H1 (cell line): ENCODE measurements around the gene COL4A2. TPM values are rescaled to one million over a fixed set of nuclear protein-coding genes. Genes with fewer than 3 reads are reported as not detected.

Source experiments
- CTCF ChIA-PET: fragments of 300-600 bp; sonication (Branson Sonifier 250); formaldehyde crosslinking; loops from one replicate; lab custom pipeline; 2021; ENCODE audit not compliant: partially characterized antibody; lab: Charles Lee
- POLR2A ChIA-PET: fragments of 300-600 bp; sonication (Branson Sonifier 250); formaldehyde crosslinking; loops from one replicate; lab custom pipeline; 2021; ENCODE audit warnings: inconsistent platforms; ENCODE audit not compliant: partially characterized antibody; lab: Charles Lee
- DNase-seq, 2 experiments: peaks; one replicate each; pipeline versions ENCODE4 v3.0.0 to v3.0.0-alpha.2; 2010 to 2022; ENCODE audit warnings: low spot score in 2 of 2, low read depth in 1 of 2, mixed read lengths in 1 of 2
- FAIRE-seq: peaks from 2 replicates; lab custom pipeline; 2011; peaks lifted over from hg19 to GRCh38; lab: Jason Lieb, UNC
- H2AFZ ChIP-seq: 2 replicates; pipeline ENCODE4 v1.8.1; 2012; ENCODE audit warnings: low read length, inconsistent platforms
- H2AK5ac ChIP-seq: 2 replicates; pipeline ENCODE4 v1.6.1; 2013; ENCODE audit warnings: low read depth, low read length
- H2BK120ac ChIP-seq: replicated peaks from 2 replicates; pipeline ENCODE3; 2013; ENCODE audit warnings: low read depth, low read length, inconsistent platforms
- H2BK12ac ChIP-seq: 2 replicates; pipeline ENCODE4 v1.6.1; 2013; ENCODE audit warnings: low read depth, low read length
- H2BK15ac ChIP-seq: 2 replicates; pipeline ENCODE4 v1.6.1; 2013; ENCODE audit warnings: low read length
- H2BK20ac ChIP-seq: 2 replicates; pipeline ENCODE4 v1.6.1; 2013; ENCODE audit warnings: low read length
- H2BK5ac ChIP-seq: 2 replicates; pipeline ENCODE4 v1.6.1; 2013; ENCODE audit warnings: low read depth, low read length
- H3K14ac ChIP-seq: 2 replicates; pipeline ENCODE4 v1.6.1; 2013; ENCODE audit warnings: inconsistent platforms; ENCODE audit not compliant: insufficient read length
- H3K18ac ChIP-seq: 2 replicates; pipeline ENCODE4 v1.6.1; 2013; ENCODE audit warnings: low read length; ENCODE audit errors: extremely low read depth
- H3K23ac ChIP-seq: 2 replicates; pipeline ENCODE4 v1.6.1; 2013; ENCODE audit warnings: inconsistent platforms; ENCODE audit not compliant: insufficient read length
- H3K23me2 ChIP-seq: 2 replicates; pipeline ENCODE4 v1.6.1; 2013; ENCODE audit warnings: low read depth, low read length
- H3K27ac ChIP-seq: 2 replicates; pipeline ENCODE4 v1.6.1; 2011; ENCODE audit warnings: low read depth, low read length, inconsistent platforms
- H3K27me3 ChIP-seq, 4 experiments: replicated peaks in 1 of 4; 1 replicate in 1 of 4; 2 replicates in 3 of 4; pipeline versions ENCODE4 v1.6.1 to v1.8.1; 2011 to 2013; ENCODE audit warnings: low read length in 3 of 4, mild to moderate bottlenecking in 3 of 4, inconsistent platforms in 2 of 4, mixed read lengths in 2 of 4, moderate library complexity in 1 of 4; ENCODE audit not compliant: control insufficient read depth in 3 of 4, insufficient read depth in 3 of 4; ENCODE audit errors: extremely low read depth in 1 of 4
- H3K36me3 ChIP-seq, 4 experiments: 2 replicates each; pipeline versions ENCODE4 v1.6.1 to v1.8.1; 2011 to 2013; ENCODE audit warnings: mild to moderate bottlenecking in 4 of 4, low read length in 3 of 4, moderate library complexity in 2 of 4, control low read depth in 1 of 4, inconsistent platforms in 1 of 4; ENCODE audit not compliant: insufficient read depth in 4 of 4, control insufficient read depth in 2 of 4
- H3K4ac ChIP-seq: replicated peaks from 2 replicates; pipeline ENCODE3; 2013; ENCODE audit warnings: low read length, low read depth, mixed read lengths, inconsistent platforms; ENCODE audit not compliant: insufficient read length
- H3K4me1 ChIP-seq, 4 experiments: replicated peaks in 1 of 4; 1 replicate in 1 of 4; 2 replicates in 3 of 4; pipeline versions ENCODE4 v1.6.1 to v1.8.1; 2011 to 2013; ENCODE audit warnings: low read length in 3 of 4, inconsistent platforms in 2 of 4, mixed read lengths in 1 of 4; ENCODE audit not compliant: insufficient read depth in 4 of 4, control insufficient read depth in 3 of 4
- H3K4me2 ChIP-seq, 2 experiments: 2 replicates each; pipeline versions ENCODE4 v1.6.1 to v1.8.1; 2011 to 2013; ENCODE audit warnings: low read depth in 2 of 2, low read length in 2 of 2, control low read depth in 1 of 2, inconsistent platforms in 1 of 2, mild to moderate bottlenecking in 1 of 2; ENCODE audit not compliant: insufficient read depth in 1 of 2
- H3K4me3 ChIP-seq, 4 experiments: fragments of 200-600, 300-600 bp in 1 of 4; sonication (generic), shearing (Covaris generic), sonication (Bioruptor Twin) in 1 of 4; 2 replicates each; pipeline versions ENCODE4 v1.5.1 to v1.8.1; 2011 to 2016; ENCODE audit warnings: low read length in 4 of 4, low read depth in 3 of 4, control low read depth in 2 of 4, inconsistent platforms in 2 of 4, mild to moderate bottlenecking in 2 of 4, mixed read lengths in 1 of 4, moderate library complexity in 1 of 4; ENCODE audit not compliant: insufficient read depth in 2 of 4; ENCODE audit errors: extremely low read depth in 1 of 4
- H3K56ac ChIP-seq: replicated peaks from 2 replicates; pipeline ENCODE3; 2013; ENCODE audit warnings: low read depth, mild to moderate bottlenecking, mixed read lengths, low read length, inconsistent platforms; ENCODE audit not compliant: insufficient read length
- H3K79me1 ChIP-seq: 2 replicates; pipeline ENCODE4 v1.6.1; 2013; ENCODE audit warnings: low read depth, low read length, control low read depth
- H3K79me2 ChIP-seq, 2 experiments: 2 replicates each; pipeline versions ENCODE4 v1.6.1 to v1.8.1; 2012 to 2013; ENCODE audit warnings: low read length in 2 of 2, mild to moderate bottlenecking in 2 of 2, inconsistent platforms in 1 of 2; ENCODE audit not compliant: insufficient read depth in 2 of 2, control insufficient read depth in 1 of 2
- H3K9ac ChIP-seq, 4 experiments: replicated peaks in 1 of 4; 1 replicate in 1 of 4; 2 replicates in 3 of 4; pipeline versions ENCODE4 v1.6.1 to v1.8.1; 2011 to 2013; ENCODE audit warnings: low read depth in 3 of 4, low read length in 3 of 4, control low read depth in 2 of 4, mild to moderate bottlenecking in 2 of 4, moderate library complexity in 2 of 4, inconsistent platforms in 1 of 4; ENCODE audit errors: extremely low read depth in 1 of 4
- H3K9me3 ChIP-seq, 2 experiments: 2 replicates each; pipeline versions ENCODE4 v1.6.1 to v1.8.1; 2012 to 2013; ENCODE audit warnings: mild to moderate bottlenecking in 2 of 2, moderate library complexity in 2 of 2, control low read depth in 1 of 2, inconsistent platforms in 1 of 2, low read depth in 1 of 2, low read length in 1 of 2, mixed read lengths in 1 of 2; ENCODE audit not compliant: insufficient read depth in 2 of 2
- H4K20me1 ChIP-seq, 2 experiments: replicated peaks in 1 of 2; 2 replicates each; pipeline versions ENCODE3 to v1.8.1; 2011 to 2013; ENCODE audit warnings: inconsistent platforms in 2 of 2, low read length in 2 of 2, mild to moderate bottlenecking in 1 of 2; ENCODE audit not compliant: insufficient read depth in 2 of 2, control insufficient read depth in 1 of 2
- H4K5ac ChIP-seq: 2 replicates; pipeline ENCODE4 v1.6.1; 2013; ENCODE audit warnings: low read length, low read depth, mixed read lengths, inconsistent platforms; ENCODE audit not compliant: insufficient read length
- H4K8ac ChIP-seq: 2 replicates; pipeline ENCODE4 v1.8.0; 2013; ENCODE audit warnings: mild to moderate bottlenecking, moderate library complexity, low read length, inconsistent platforms; ENCODE audit not compliant: insufficient read depth; ENCODE audit errors: extremely low read depth
- H4K91ac ChIP-seq: replicated peaks from 2 replicates; pipeline ENCODE3; 2013; ENCODE audit warnings: low read length, mixed read lengths, inconsistent platforms; ENCODE audit not compliant: insufficient read length
- ATF3 ChIP-seq: IDR thresholded peaks from 2 replicates; pipeline ENCODE4 v1.6.1; 2011; ENCODE audit warnings: low read depth, mild to moderate bottlenecking, low read length; ENCODE audit not compliant: insufficient read depth
- BACH1 ChIP-seq: IDR thresholded peaks from 2 replicates; pipeline ENCODE4 v1.6.1; 2012; ENCODE audit warnings: low read length, improper control_type of control experiment
- CEBPB ChIP-seq: IDR thresholded peaks from 2 replicates; pipeline ENCODE4 v1.6.1; 2012; ENCODE audit warnings: low read depth, low read length
- HDAC6 ChIP-seq: IDR thresholded peaks from one replicate; pipeline ENCODE4 v1.7.1; 2012; ENCODE audit warnings: low read depth, mild to moderate bottlenecking, inconsistent platforms, low read length, moderate library complexity
- RAD21 ChIP-seq, 2 experiments: IDR thresholded peaks in 1 of 2; conservative IDR thresholded peaks in 1 of 2; 2 replicates each; pipeline ENCODE4 v1.6.1; 2011; ENCODE audit warnings: low read depth in 2 of 2, low read length in 2 of 2, improper control_type of control experiment in 1 of 2, inconsistent platforms in 1 of 2, mild to moderate bottlenecking in 1 of 2, moderate library complexity in 1 of 2
- RNF2 ChIP-seq: fragments of 200-900, 300-1000 bp; sonication (generic); IDR thresholded peaks from 2 replicates; pipeline ENCODE4 v1.7.1; 2016; ENCODE audit warnings: borderline replicate concordance, low read depth, mild to moderate bottlenecking, antibody characterized with exemption, low read length; ENCODE audit not compliant: poor library complexity, severe bottlenecking; ENCODE audit errors: missing control alignments
- SIN3A ChIP-seq, 2 experiments: IDR thresholded peaks in 1 of 2; conservative IDR thresholded peaks in 1 of 2; 2 replicates each; pipeline ENCODE4 v1.6.1; 2011 to 2012; ENCODE audit warnings: low read length in 2 of 2, improper control_type of control experiment in 1 of 2, low read depth in 1 of 2, mild to moderate bottlenecking in 1 of 2
- TAF7 ChIP-seq: optimal IDR thresholded peaks from 2 replicates; pipeline ENCODE3; 2011; ENCODE audit warnings: low read depth, mild to moderate bottlenecking, inconsistent platforms, low read length, moderate library complexity, borderline replicate concordance
- TEAD4 ChIP-seq: IDR thresholded peaks from 2 replicates; pipeline ENCODE4 v1.6.1; 2012; ENCODE audit warnings: low read depth, low read length, inconsistent platforms, mixed read lengths
- WGBS, 2 experiments: shearing (Covaris generic) in 1 of 2; methylation state at CpG; one replicate each; pipeline versions ENCODE4 v1.1.6 to v1.1.7; 2013 to 2015; ENCODE audit warnings: low lambda C conversion rate in 2 of 2, mixed read lengths in 2 of 2, inconsistent platforms in 1 of 2, low coverage in 1 of 2, missing lambda C conversion rate in 1 of 2; ENCODE audit not compliant: insufficient replicate concordance in 2 of 2, insufficient coverage in 1 of 2, insufficient read length in 1 of 2; ENCODE audit errors: extremely low coverage in 1 of 2, missing lambda C conversion rate in 1 of 2; 5-methylcytosine and 5-hydroxymethylcytosine counted together
- polyA plus RNA-seq, 7 experiments: library from polyadenylated mRNA; depleted of rRNA in 3 of 7; stranded (reverse) in 5 of 7; unstranded in 2 of 7; fragments of >200 nt in 5 of 7; fragments of 200-250 nt in 2 of 7; gene quantifications; 1 replicate in 5 of 7; 2 replicates in 1 of 7; 4 replicates in 1 of 7; pipeline versions ENCODE4 v1.2.1 to v1.2.3, GENCODE V29; 2011 to 2013; ENCODE audit warnings: missing spikeins in 2 of 7, mixed read lengths in 2 of 7
- total RNA-seq: library from RNA; stranded (reverse); fragmentation: NEBNext Ultra II Directional; extraction: Animal tissue kit (Norgen Biotek cat#: 25700); gene quantifications from 2 replicates; pipeline ENCODE4 v1.2.1, GENCODE V29; 2021
- TF ChIP-seq, protein P1 (sequence below): IDR thresholded peaks from 2 replicates; pipeline ENCODE4 v1.6.1; 2012; ENCODE audit warnings: low read length, inconsistent platforms

Gene COL4A2
- total and polyA plus RNA-seq, 2 of the 8 experiments (the other 6 are each of a cell fraction or from before 2014, with no cell fraction given): 80.4 to 87.3 TPM

- H3K9ac ChIP-seq: no peak overlapping the region; a peak in 1 of 7 replicates
- no peak overlapping the region for H2BK15ac ChIP-seq
- H3K23ac ChIP-seq: no peak overlapping the region
- H2AFZ ChIP-seq: no peak overlapping the region
- H2BK120ac ChIP-seq: no peak overlapping the region
- H3K4me2 ChIP-seq: peak overlapping the region; percentile 89 to 100
- no peak overlapping the region for H2AK5ac ChIP-seq
- no peak overlapping the region for H2BK20ac ChIP-seq
- CTCF ChIA-PET: interaction anchor here (1.1 to 5.2 kb wide), 6 partner anchors 13 to 84 kb away, joined by 3 to 40 read pairs (median 4); no protein-coding TSS in a partner anchor
- POLR2A ChIA-PET: interaction anchor here (0.6 to 5.5 kb wide), 11 partner anchors 9 to 79 kb away, joined by 3 to 34 read pairs (median 4); no protein-coding TSS in a partner anchor
- H2BK5ac ChIP-seq: no peak overlapping the region
- WGBS, 2 experiments: 44% methylated on average over 6 of the region's 6 CpGs; no CpG with 5 or more reads in 1 of the 2 experiments
- no peak overlapping the region for H2BK12ac ChIP-seq
- no peak overlapping the region for H3K4ac ChIP-seq
- no peak for TF ChIP-seq RNF2
- no peak for TF ChIP-seq HDAC6
- TF ChIP-seq TEAD4: no peak
- no peak for TF ChIP-seq BACH1
- TF ChIP-seq SIN3A (conservative IDR thresholded peaks at IDR 0.05 in 1 of 2, IDR thresholded peaks at IDR 0.05 in 1 of 2; ENCODE audit: low read depth in 1 of 2, low read length in 2 of 2): no peak
- TF ChIP-seq, protein P1, sequence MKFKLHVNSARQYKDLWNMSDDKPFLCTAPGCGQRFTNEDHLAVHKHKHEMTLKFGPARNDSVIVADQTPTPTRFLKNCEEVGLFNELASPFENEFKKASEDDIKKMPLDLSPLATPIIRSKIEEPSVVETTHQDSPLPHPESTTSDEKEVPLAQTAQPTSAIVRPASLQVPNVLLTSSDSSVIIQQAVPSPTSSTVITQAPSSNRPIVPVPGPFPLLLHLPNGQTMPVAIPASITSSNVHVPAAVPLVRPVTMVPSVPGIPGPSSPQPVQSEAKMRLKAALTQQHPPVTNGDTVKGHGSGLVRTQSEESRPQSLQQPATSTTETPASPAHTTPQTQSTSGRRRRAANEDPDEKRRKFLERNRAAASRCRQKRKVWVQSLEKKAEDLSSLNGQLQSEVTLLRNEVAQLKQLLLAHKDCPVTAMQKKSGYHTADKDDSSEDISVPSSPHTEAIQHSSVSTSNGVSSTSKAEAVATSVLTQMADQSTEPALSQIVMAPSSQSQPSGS: no peak
- TF ChIP-seq ATF3: no peak
- no peak for TF ChIP-seq TAF7
- TF ChIP-seq CEBPB: no peak
- TF ChIP-seq RAD21 (IDR thresholded peaks at IDR 0.05 in 1 of 2, conservative IDR thresholded peaks at IDR 0.05 in 1 of 2; ENCODE audit: low read depth in 2 of 2, low read length in 2 of 2): no peak
- TF ChIP-seq, all 59 proteins: peak for 0
- Histone ChIP-seq H3K27me3 (peaks cover 0 to 18% (median 10%) of the 10 kb centered on the region in 4 experiments; a peak in 5 of 7 replicates), H3K79me2 (peaks cover 0 to 18% of the 10 kb centered on the region in 2 experiments; a peak in 2 of 4 replicates), H4K20me1 (peaks cover 1 to 2% of the 10 kb centered on the region in 2 experiments), H3K79me1 (peaks cover 4% of the 10 kb centered on the region), H3K36me3 (no peaks in the 10 kb centered on the region), H4K91ac (no peak overlapping the region), H4K5ac (no peak overlapping the region), H3K56ac (no peak overlapping the region), H3K9me3 (no peaks in the 10 kb centered on the region), H3K4me1 (peaks cover 5 to 13% (median 9%) of the 10 kb centered on the region in 4 experiments; a peak in 5 of 7 replicates), H4K8ac (no peak overlapping the region), H3K14ac (no peak overlapping the region), H3K27ac (no peak overlapping the region), H3K18ac (no peak overlapping the region), H3K23me2 (peaks cover 15% of the 10 kb centered on the region), H3K4me3 (peak overlapping the region; percentile 44 to 93 (median 76); a peak in 7 of 8 replicates)
- DNase-seq (no peak), FAIRE-seq (no peak)
Observed at GRCh38 chr13:110305949-110306339, 1.1 kb upstream of the COL4A2 start.
